HepG2 (cell line): ENCODE data around the gene GSTM1. TPM values are rescaled to one million over a fixed set of nuclear protein-coding genes. Genes with fewer than 3 reads are reported as not detected.

Source experiments
- NRL ChIP-seq: sonication (generic); formaldehyde crosslinking; IDR thresholded peaks from 2 replicates; pipeline ENCODE4 v1.5.0; 2020; ENCODE audit warnings: missing genetic modification reagents, mild to moderate bottlenecking, moderate library complexity, borderline replicate concordance
- TOE1 ChIP-seq: sonication (generic); formaldehyde crosslinking; IDR thresholded peaks from 2 replicates; pipeline ENCODE4 v1.4.0; 2020; ENCODE audit warnings: mild to moderate bottlenecking, missing genetic modification reagents
- ZFY ChIP-seq: sonication (generic); formaldehyde crosslinking; IDR thresholded peaks from 2 replicates; pipeline ENCODE4 v1.4.0; 2020; ENCODE audit warnings: missing genetic modification reagents
- ZNF3 ChIP-seq: IDR thresholded peaks from 2 replicates; pipeline ENCODE4 v1.7.0; 2017; ENCODE audit warnings: inconsistent platforms
- ZNF326 ChIP-seq: sonication (generic); formaldehyde crosslinking; IDR thresholded peaks from 2 replicates; pipeline ENCODE4 v1.4.0; 2020; ENCODE audit warnings: missing genetic modification reagents, borderline replicate concordance
- polyA plus RNA-seq, 8 experiments: library from polyadenylated mRNA; depleted of rRNA in 3 of 8; stranded (reverse) in 7 of 8; unstranded in 1 of 8; fragments of >200 nt; fragmentation: Illumina TruSeq in 4 of 8; extraction: Trizol in 4 of 8; gene quantifications; 2 replicates each; pipeline versions ENCODE4 v1.2.1 to v1.2.3, GENCODE V29; 2011 to 2016; ENCODE audit warnings: low read depth in 4 of 8, missing spikeins in 1 of 8, mixed read lengths in 1 of 8; ENCODE audit not compliant: insufficient read depth in 1 of 8
- total RNA-seq, 5 experiments: library from RNA; depleted of rRNA; stranded (reverse); fragments of >200 nt; fragmentation: Illumina TruSeq; extraction: Trizol; gene quantifications; 2 replicates each; pipeline ENCODE4 v1.2.3, GENCODE V29; 2016; ENCODE audit warnings: low read depth in 1 of 5
- TF ChIP-seq, protein P1 (sequence below): sonication (generic); formaldehyde crosslinking; IDR thresholded peaks from 2 replicates; pipeline ENCODE4 v1.4.0; 2020; ENCODE audit warnings: missing genetic modification reagents
- TF ChIP-seq, protein P2 (sequence below): IDR thresholded peaks from 2 replicates; pipeline ENCODE4 v1.6.1; 2012; ENCODE audit warnings: low read length, improper control_type of control experiment
- TF ChIP-seq, protein P3 (sequence below): sonication (generic); formaldehyde crosslinking; IDR thresholded peaks from 2 replicates; pipeline ENCODE4 v1.4.0; 2020; ENCODE audit warnings: missing genetic modification reagents
- TF ChIP-seq, protein P4 (sequence below), 2 experiments: fragments of 450-650 bp in 1 of 2; sonication (generic) in 1 of 2; formaldehyde crosslinking in 1 of 2; IDR thresholded peaks; 2 replicates each; pipeline versions ENCODE4 v1.6.1 to v1.8.0; 2016 to 2022; ENCODE audit warnings: antibody characterized with exemption in 1 of 2, mild to moderate bottlenecking in 1 of 2, missing genetic modification reagents in 1 of 2

Gene GSTM1
- total and polyA plus RNA-seq, 2 of the 13 experiments (the other 11 are each of a cell fraction or from before 2014, with no cell fraction given): 0.42 TPM; not detected in 1

DNA sequence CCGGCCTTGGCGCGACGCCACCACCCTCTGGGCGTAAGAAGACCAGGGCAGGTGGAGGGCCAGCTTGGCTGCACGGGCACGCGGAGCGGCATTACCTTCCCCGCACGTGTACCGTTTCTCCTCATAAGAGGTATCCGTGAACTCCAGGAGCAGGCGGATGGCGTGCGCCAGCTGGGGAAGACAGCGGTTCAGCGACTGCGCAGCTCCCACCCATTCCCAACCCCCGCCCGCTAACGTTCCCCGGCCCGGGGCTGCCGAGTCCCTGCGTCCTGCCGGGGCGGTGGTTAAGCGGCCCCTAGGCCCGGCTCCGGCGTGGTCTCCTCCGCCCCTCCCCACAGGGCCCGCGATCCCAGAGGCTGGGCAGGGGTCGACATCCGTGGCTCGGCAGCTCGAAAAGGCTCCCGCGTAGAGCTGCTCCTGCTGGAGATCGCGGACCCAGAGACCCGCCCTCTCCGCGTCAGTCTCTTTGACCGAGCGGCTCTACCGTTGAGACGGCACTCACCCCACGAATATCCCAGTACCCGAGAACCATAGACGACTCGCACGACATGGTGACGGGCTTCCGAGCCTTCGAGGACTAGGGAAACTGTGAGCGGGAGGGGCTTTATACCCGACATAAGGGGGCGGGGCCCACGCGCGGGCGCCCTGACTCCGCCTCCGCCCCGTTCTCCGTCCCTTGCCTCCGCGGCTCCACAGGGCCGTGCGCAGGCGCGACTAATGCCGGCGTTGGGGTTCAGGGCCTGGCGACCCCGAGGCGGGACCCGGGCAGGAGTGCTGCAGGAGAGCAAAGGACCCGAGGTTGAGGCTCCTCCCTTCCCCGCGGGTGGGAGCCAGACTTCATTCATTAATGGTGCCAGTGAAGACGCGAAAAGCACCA lies 52.4 kb downstream of the GSTM1 start (continued):
- TF ChIP-seq, protein P1, sequence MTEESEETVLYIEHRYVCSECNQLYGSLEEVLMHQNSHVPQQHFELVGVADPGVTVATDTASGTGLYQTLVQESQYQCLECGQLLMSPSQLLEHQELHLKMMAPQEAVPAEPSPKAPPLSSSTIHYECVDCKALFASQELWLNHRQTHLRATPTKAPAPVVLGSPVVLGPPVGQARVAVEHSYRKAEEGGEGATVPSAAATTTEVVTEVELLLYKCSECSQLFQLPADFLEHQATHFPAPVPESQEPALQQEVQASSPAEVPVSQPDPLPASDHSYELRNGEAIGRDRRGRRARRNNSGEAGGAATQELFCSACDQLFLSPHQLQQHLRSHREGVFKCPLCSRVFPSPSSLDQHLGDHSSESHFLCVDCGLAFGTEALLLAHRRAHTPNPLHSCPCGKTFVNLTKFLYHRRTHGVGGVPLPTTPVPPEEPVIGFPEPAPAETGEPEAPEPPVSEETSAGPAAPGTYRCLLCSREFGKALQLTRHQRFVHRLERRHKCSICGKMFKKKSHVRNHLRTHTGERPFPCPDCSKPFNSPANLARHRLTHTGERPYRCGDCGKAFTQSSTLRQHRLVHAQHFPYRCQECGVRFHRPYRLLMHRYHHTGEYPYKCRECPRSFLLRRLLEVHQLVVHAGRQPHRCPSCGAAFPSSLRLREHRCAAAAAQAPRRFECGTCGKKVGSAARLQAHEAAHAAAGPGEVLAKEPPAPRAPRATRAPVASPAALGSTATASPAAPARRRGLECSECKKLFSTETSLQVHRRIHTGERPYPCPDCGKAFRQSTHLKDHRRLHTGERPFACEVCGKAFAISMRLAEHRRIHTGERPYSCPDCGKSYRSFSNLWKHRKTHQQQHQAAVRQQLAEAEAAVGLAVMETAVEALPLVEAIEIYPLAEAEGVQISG (CRISPR knock-in tag): peak; percentile 37; the same call in 1 of the 2 replicates
- TF ChIP-seq, protein P2, sequence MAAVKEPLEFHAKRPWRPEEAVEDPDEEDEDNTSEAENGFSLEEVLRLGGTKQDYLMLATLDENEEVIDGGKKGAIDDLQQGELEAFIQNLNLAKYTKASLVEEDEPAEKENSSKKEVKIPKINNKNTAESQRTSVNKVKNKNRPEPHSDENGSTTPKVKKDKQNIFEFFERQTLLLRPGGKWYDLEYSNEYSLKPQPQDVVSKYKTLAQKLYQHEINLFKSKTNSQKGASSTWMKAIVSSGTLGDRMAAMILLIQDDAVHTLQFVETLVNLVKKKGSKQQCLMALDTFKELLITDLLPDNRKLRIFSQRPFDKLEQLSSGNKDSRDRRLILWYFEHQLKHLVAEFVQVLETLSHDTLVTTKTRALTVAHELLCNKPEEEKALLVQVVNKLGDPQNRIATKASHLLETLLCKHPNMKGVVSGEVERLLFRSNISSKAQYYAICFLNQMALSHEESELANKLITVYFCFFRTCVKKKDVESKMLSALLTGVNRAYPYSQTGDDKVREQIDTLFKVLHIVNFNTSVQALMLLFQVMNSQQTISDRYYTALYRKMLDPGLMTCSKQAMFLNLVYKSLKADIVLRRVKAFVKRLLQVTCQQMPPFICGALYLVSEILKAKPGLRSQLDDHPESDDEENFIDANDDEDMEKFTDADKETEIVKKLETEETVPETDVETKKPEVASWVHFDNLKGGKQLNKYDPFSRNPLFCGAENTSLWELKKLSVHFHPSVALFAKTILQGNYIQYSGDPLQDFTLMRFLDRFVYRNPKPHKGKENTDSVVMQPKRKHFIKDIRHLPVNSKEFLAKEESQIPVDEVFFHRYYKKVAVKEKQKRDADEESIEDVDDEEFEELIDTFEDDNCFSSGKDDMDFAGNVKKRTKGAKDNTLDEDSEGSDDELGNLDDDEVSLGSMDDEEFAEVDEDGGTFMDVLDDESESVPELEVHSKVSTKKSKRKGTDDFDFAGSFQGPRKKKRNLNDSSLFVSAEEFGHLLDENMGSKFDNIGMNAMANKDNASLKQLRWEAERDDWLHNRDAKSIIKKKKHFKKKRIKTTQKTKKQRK: no peak
- TF ChIP-seq, protein P3, sequence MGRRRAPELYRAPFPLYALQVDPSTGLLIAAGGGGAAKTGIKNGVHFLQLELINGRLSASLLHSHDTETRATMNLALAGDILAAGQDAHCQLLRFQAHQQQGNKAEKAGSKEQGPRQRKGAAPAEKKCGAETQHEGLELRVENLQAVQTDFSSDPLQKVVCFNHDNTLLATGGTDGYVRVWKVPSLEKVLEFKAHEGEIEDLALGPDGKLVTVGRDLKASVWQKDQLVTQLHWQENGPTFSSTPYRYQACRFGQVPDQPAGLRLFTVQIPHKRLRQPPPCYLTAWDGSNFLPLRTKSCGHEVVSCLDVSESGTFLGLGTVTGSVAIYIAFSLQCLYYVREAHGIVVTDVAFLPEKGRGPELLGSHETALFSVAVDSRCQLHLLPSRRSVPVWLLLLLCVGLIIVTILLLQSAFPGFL (CRISPR knock-in tag): no peak
- peak; percentile 70; the same call in 1 of the 2 replicates for TF ChIP-seq ZFY
- peak; percentile 71 for TF ChIP-seq NRL (CRISPR knock-in tag)
- TF ChIP-seq, protein P4, sequence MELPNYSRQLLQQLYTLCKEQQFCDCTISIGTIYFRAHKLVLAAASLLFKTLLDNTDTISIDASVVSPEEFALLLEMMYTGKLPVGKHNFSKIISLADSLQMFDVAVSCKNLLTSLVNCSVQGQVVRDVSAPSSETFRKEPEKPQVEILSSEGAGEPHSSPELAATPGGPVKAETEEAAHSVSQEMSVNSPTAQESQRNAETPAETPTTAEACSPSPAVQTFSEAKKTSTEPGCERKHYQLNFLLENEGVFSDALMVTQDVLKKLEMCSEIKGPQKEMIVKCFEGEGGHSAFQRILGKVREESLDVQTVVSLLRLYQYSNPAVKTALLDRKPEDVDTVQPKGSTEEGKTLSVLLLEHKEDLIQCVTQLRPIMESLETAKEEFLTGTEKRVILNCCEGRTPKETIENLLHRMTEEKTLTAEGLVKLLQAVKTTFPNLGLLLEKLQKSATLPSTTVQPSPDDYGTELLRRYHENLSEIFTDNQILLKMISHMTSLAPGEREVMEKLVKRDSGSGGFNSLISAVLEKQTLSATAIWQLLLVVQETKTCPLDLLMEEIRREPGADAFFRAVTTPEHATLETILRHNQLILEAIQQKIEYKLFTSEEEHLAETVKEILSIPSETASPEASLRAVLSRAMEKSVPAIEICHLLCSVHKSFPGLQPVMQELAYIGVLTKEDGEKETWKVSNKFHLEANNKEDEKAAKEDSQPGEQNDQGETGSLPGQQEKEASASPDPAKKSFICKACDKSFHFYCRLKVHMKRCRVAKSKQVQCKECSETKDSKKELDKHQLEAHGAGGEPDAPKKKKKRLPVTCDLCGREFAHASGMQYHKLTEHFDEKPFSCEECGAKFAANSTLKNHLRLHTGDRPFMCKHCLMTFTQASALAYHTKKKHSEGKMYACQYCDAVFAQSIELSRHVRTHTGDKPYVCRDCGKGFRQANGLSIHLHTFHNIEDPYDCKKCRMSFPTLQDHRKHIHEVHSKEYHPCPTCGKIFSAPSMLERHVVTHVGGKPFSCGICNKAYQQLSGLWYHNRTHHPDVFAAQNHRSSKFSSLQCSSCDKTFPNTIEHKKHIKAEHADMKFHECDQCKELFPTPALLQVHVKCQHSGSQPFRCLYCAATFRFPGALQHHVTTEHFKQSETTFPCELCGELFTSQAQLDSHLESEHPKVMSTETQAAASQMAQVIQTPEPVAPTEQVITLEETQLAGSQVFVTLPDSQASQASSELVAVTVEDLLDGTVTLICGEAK (IDR thresholded peaks at IDR 0.05): no peak
- TF ChIP-seq, protein P4 (CRISPR knock-in tag; IDR thresholded peaks at IDR 0.05): peak; percentile 55
- no peak for TF ChIP-seq ZNF326
- TF ChIP-seq TOE1 (CRISPR knock-in tag): 0 out of 2 replicates have a peak, but pooled peaks have one; percentile 26
- TF ChIP-seq ZNF3: no peak
